Measurements from ENCODE around the gene ZCCHC14. TPM values are rescaled to one million over a fixed set of nuclear protein-coding genes. Genes with fewer than 3 reads are reported as not detected.

Gene ZCCHC14
- total and polyA plus RNA-seq, 2 experiments from 2014 or later, result 2.7 to 6.3 TPM

- no peaks in the 10 kb centered on the region for H3K9me3 ChIP-seq (ENCODE audit: low read depth)
- peaks cover 19% of the 10 kb centered on the region for H3F3A ChIP-seq (ENCODE audit: insufficient read depth)
- H3K4me1 ChIP-seq (ENCODE audit: insufficient read depth), result peaks cover 14% of the 10 kb centered on the region
- H3K9me2 ChIP-seq (ENCODE audit: insufficient read depth), result no peaks in the 10 kb centered on the region
- H3K27me3 ChIP-seq (replicated peaks; ENCODE audit: insufficient read depth), result no peaks in the 10 kb centered on the region
- no peak overlapping the region for H3K27ac ChIP-seq
- H3K36me3 ChIP-seq (ENCODE audit: low read depth), result no peaks in the 10 kb centered on the region
- H3K9ac ChIP-seq, result no peak overlapping the region
- no peak overlapping the region for H3K4me3 ChIP-seq
- TF ChIP-seq EZH2 (IDR thresholded peaks at IDR 0.05; ENCODE audit: insufficient read depth, poor library complexity, severe bottlenecking), result no peak
- no peak for TF ChIP-seq EZH2phosphoT487 (IDR thresholded peaks at IDR 0.05; ENCODE audit: insufficient read depth, low read depth)
- WGBS, 2 experiments (ENCODE audit: low coverage in 1 of 2, low lambda C conversion rate in 2 of 2, missing lambda C conversion rate in 2 of 2), result 71 to 76% methylated on average over 5 of the region's 5 CpGs
- no peak for DNase-seq
- no peaks in the 10 kb centered on the region for H4K20me1 ChIP-seq (ENCODE audit: insufficient read depth)
- in situ Hi-C loops (cut with MboI), result no loop called here
- no peaks in the 10 kb centered on the region for H3K79me2 ChIP-seq (ENCODE audit: insufficient read depth)
- no peak overlapping the region for H2AFZ ChIP-seq
- H3K4me2 ChIP-seq (ENCODE audit: unreplicated experiment), result no peak overlapping the region
Observed at GRCh38 chr16:87534030-87534653, 41.3 kb upstream of the ZCCHC14 start.

GRCh38 chr16:87533061-87533460, 40.2 kb upstream of the ZCCHC14 start:
- Histone ChIP-seq H3F3A (ENCODE audit: insufficient read depth) (peaks cover 10% of the 10 kb centered on the region), H3K4me1 (ENCODE audit: insufficient read depth) (peaks cover 4% of the 10 kb centered on the region), H2AFZ (no peak overlapping the region), H3K27me3 (replicated peaks; ENCODE audit: insufficient read depth) (no peaks in the 10 kb centered on the region), H3K9ac (no peak overlapping the region), H3K27ac (no peak overlapping the region), H4K20me1 (ENCODE audit: insufficient read depth) (no peaks in the 10 kb centered on the region), H3K36me3 (ENCODE audit: low read depth) (no peaks in the 10 kb centered on the region), H3K79me2 (ENCODE audit: insufficient read depth) (no peaks in the 10 kb centered on the region), H3K9me3 (ENCODE audit: low read depth) (no peaks in the 10 kb centered on the region), H3K4me2 (ENCODE audit: unreplicated experiment) (no peak overlapping the region), H3K4me3 (no peak overlapping the region), H3K9me2 (ENCODE audit: insufficient read depth) (no peaks in the 10 kb centered on the region)
- no peak for DNase-seq
- in situ Hi-C loops (cut with MboI), result no loop called here
- no peak for TF ChIP-seq EZH2 (IDR thresholded peaks at IDR 0.05; ENCODE audit: insufficient read depth, poor library complexity, severe bottlenecking)
- TF ChIP-seq EZH2phosphoT487 (IDR thresholded peaks at IDR 0.05; ENCODE audit: insufficient read depth, low read depth), result no peak
- 69 to 86% methylated on average over 1 of the region's 1 CpG for WGBS, 2 experiments (ENCODE audit: low coverage in 1 of 2, low lambda C conversion rate in 2 of 2, missing lambda C conversion rate in 2 of 2)

GRCh38 chr16:87531418-87531817, 38.6 kb upstream of the ZCCHC14 start:
- no peak for DNase-seq
- Histone ChIP-seq H3K9ac (no peak overlapping the region), H3K27ac (no peak overlapping the region), H3K4me3 (no peak overlapping the region), H3K9me3 (ENCODE audit: low read depth) (no peaks in the 10 kb centered on the region), H3K79me2 (ENCODE audit: insufficient read depth) (no peaks in the 10 kb centered on the region), H2AFZ (no peak overlapping the region), H3K27me3 (replicated peaks; ENCODE audit: insufficient read depth) (no peaks in the 10 kb centered on the region), H3K4me2 (ENCODE audit: unreplicated experiment) (no peak overlapping the region), H3F3A (ENCODE audit: insufficient read depth) (no peaks in the 10 kb centered on the region), H3K9me2 (ENCODE audit: insufficient read depth) (no peaks in the 10 kb centered on the region), H3K36me3 (ENCODE audit: low read depth) (no peaks in the 10 kb centered on the region), H3K4me1 (ENCODE audit: insufficient read depth) (no peaks in the 10 kb centered on the region), H4K20me1 (ENCODE audit: insufficient read depth) (no peaks in the 10 kb centered on the region)
- WGBS, 2 experiments (ENCODE audit: low coverage in 1 of 2, low lambda C conversion rate in 2 of 2, missing lambda C conversion rate in 2 of 2), result 38 to 44% methylated on average over 3 of the region's 3 CpGs
- in situ Hi-C loops (cut with MboI), result no loop called here
- TF ChIP-seq EZH2phosphoT487 (IDR thresholded peaks at IDR 0.05; ENCODE audit: insufficient read depth, low read depth) (no peak), EZH2 (IDR thresholded peaks at IDR 0.05; ENCODE audit: insufficient read depth, poor library complexity, severe bottlenecking) (no peak)

- TF ChIP-seq EZH2 (IDR thresholded peaks at IDR 0.05; ENCODE audit: insufficient read depth, poor library complexity, severe bottlenecking) (no peak), EZH2phosphoT487 (IDR thresholded peaks at IDR 0.05; ENCODE audit: insufficient read depth, low read depth) (no peak)
- WGBS, 2 experiments (ENCODE audit: low coverage in 1 of 2, low lambda C conversion rate in 2 of 2, missing lambda C conversion rate in 2 of 2), result 77 to 81% methylated on average over 10 of the region's 10 CpGs
- H3K79me2 ChIP-seq (ENCODE audit: insufficient read depth), result no peaks in the 10 kb centered on the region
Observed at GRCh38 chr16:87528690-87529579, 36.1 kb upstream of the ZCCHC14 start.

More at GRCh38 chr16:87528690-87529579, 36.1 kb upstream of the ZCCHC14 start:
- no peaks in the 10 kb centered on the region for H3K27me3 ChIP-seq (replicated peaks; ENCODE audit: insufficient read depth)
- no peak overlapping the region for H3K9ac ChIP-seq
- no peaks in the 10 kb centered on the region for H4K20me1 ChIP-seq (ENCODE audit: insufficient read depth)
- H3K4me1 ChIP-seq (ENCODE audit: insufficient read depth), result no peaks in the 10 kb centered on the region
- H3K27ac ChIP-seq, result no peak overlapping the region
- in situ Hi-C loops (cut with MboI), result no loop called here
- no peak overlapping the region for H3K4me3 ChIP-seq
- no peak overlapping the region for H2AFZ ChIP-seq
- no peaks in the 10 kb centered on the region for H3K36me3 ChIP-seq (ENCODE audit: low read depth)
- DNase-seq, result no peak
- H3F3A ChIP-seq (ENCODE audit: insufficient read depth), result no peaks in the 10 kb centered on the region
- H3K9me2 ChIP-seq (ENCODE audit: insufficient read depth), result no peaks in the 10 kb centered on the region
- no peaks in the 10 kb centered on the region for H3K9me3 ChIP-seq (ENCODE audit: low read depth)
- H3K4me2 ChIP-seq (ENCODE audit: unreplicated experiment), result no peak overlapping the region
